Tibial nerve (tissue), 4 donors: ENCODE results near the gene SERPIND1. TPM values are rescaled to one million over a fixed set of nuclear protein-coding genes. Genes with fewer than 3 reads are reported as not detected.

Experiments
- DNase-seq, 2 donors: peaks; one replicate each; pipeline ENCODE4 v3.0.0-alpha.2; 2019; ENCODE audit warnings: low spot score in 2 of 2
- H3K27ac ChIP-seq, 4 donors: fragments of 200-600 bp; sonication (generic) in 3 of 4; one replicate each; pipeline ENCODE4 v1.5.1; 2017 to 2019; ENCODE audit warnings: mild to moderate bottlenecking in 1 of 4
- H3K27me3 ChIP-seq, 2 donors: fragments of 200-600 bp; sonication (generic) in 1 of 2; one replicate each; pipeline versions ENCODE4 v1.5.1 to v1.6.0; 2017 to 2019
- H3K36me3 ChIP-seq, 3 donors: fragments of 200-600 bp; sonication (generic); one replicate each; pipeline ENCODE4 v1.5.1; 2018 to 2019
- H3K4me1 ChIP-seq, 4 donors: fragments of 200-600 bp; sonication (generic) in 3 of 4; one replicate each; pipeline ENCODE4 v1.5.1; 2017 to 2019
- H3K4me3 ChIP-seq, 4 donors: fragments of 200-600 bp; sonication (generic) in 3 of 4; one replicate each; pipeline ENCODE4 v1.5.1; 2017 to 2019; ENCODE audit warnings: mild to moderate bottlenecking in 1 of 4, moderate library complexity in 1 of 4
- H3K9me3 ChIP-seq, 4 donors: fragments of 200-600 bp; sonication (generic) in 3 of 4; one replicate each; pipeline ENCODE4 v1.5.1; 2017 to 2019
- EP300 ChIP-seq, 2 donors: sonication (generic); formaldehyde crosslinking; IDR thresholded peaks; one replicate each; pipeline ENCODE4 v1.6.1; 2017; ENCODE audit warnings: antibody characterized with exemption in 2 of 2, mild to moderate bottlenecking in 1 of 2
- POLR2A ChIP-seq, 2 donors: fragments of 450-650 bp; IDR thresholded peaks; one replicate each; pipeline ENCODE4 v1.6.1; 2017; ENCODE audit warnings: antibody characterized with exemption in 2 of 2, mild to moderate bottlenecking in 2 of 2, moderate library complexity in 2 of 2
- WGBS, 2 donors: methylation state at CpG; one replicate each; pipeline ENCODE4 v1.1.5; 2018; 5-methylcytosine and 5-hydroxymethylcytosine counted together
- total RNA-seq, 4 donors: library from RNA; depleted of rRNA; stranded (reverse); fragments of >200 nt; gene quantifications; one replicate each; pipeline ENCODE4 v1.1.0, GENCODE V29; 2016
- TF ChIP-seq, protein P1 (sequence below), 5 experiments: fragments of 200-600 bp in 3 of 5; fragments of 450-650 bp in 2 of 5; sonication (generic) in 3 of 5; IDR thresholded peaks; one replicate each; pipeline ENCODE4 v1.5.1; 2016 to 2019; ENCODE audit warnings: antibody characterized with exemption in 5 of 5, mild to moderate bottlenecking in 3 of 5, moderate library complexity in 2 of 5

The SERPIND1 gene
- total RNA-seq, 4 donors from 2014 or later, result 0.42 to 1.2 TPM; not detected in 2

DNA sequence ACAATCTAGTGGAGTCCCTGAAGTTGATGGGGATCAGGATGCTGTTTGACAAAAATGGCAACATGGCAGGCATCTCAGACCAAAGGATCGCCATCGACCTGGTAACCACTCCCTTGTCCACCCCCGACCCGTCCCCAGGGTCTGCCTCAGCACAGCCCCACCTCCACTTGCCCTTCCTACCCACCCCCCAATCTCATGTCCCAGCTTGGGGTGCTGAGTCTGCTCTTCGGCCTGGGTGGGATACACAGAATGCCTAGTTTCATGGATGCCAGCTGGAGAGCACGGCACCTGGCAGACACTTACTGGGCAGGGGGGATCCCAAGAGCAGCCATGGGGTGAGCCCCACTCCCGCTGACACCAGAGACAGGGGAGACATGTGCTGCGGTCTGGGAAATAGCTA is 12.1 kb downstream of the SERPIND1 start:
- 90 to 98% methylated on average over 6 to 8 of the region's 8 CpGs for WGBS, 2 donors
- H3K9me3 ChIP-seq, result no peaks in the 10 kb centered on the region
- no peak for DNase-seq
- H3K36me3 ChIP-seq, result peaks cover 0 to 72% (median 0%) of the 10 kb centered on the region in 3 donors
- TF ChIP-seq EP300 (IDR thresholded peaks at IDR 0.05) (no peak), POLR2A (IDR thresholded peaks at IDR 0.05) (no peak)
- TF ChIP-seq, protein P1, sequence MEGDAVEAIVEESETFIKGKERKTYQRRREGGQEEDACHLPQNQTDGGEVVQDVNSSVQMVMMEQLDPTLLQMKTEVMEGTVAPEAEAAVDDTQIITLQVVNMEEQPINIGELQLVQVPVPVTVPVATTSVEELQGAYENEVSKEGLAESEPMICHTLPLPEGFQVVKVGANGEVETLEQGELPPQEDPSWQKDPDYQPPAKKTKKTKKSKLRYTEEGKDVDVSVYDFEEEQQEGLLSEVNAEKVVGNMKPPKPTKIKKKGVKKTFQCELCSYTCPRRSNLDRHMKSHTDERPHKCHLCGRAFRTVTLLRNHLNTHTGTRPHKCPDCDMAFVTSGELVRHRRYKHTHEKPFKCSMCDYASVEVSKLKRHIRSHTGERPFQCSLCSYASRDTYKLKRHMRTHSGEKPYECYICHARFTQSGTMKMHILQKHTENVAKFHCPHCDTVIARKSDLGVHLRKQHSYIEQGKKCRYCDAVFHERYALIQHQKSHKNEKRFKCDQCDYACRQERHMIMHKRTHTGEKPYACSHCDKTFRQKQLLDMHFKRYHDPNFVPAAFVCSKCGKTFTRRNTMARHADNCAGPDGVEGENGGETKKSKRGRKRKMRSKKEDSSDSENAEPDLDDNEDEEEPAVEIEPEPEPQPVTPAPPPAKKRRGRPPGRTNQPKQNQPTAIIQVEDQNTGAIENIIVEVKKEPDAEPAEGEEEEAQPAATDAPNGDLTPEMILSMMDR (IDR thresholded peaks at IDR 0.05), result no peak
- H3K4me1 ChIP-seq, result no peaks in the 10 kb centered on the region
- no peak overlapping the region for H3K27ac ChIP-seq
- no peaks in the 10 kb centered on the region for H3K27me3 ChIP-seq
- no peak overlapping the region for H3K4me3 ChIP-seq

DNA sequence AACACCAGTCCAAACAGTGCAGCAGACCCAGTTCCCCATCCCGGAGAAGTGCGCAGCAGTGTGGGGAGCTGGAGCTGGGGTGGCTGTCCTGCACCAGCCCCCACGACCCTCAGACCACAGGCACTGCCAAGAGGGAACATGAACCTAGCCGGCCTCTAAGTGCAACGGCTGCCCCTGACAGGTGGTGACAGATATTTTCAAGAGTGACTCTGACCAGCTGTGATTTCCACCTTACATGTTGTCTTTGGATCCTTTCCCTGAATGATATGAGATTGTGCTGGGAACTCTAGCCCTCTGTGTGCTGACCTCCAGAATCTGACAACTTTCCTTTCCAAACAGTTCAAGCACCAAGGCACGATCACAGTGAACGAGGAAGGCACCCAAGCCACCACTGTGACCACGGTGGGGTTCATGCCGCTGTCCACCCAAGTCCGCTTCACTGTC is 12.6 kb downstream of the SERPIND1 start:
- Histone ChIP-seq H3K36me3 (peaks cover 0 to 78% (median 0%) of the 10 kb centered on the region in 3 donors), H3K4me1 (no peaks in the 10 kb centered on the region), H3K27me3 (no peaks in the 10 kb centered on the region), H3K9me3 (no peaks in the 10 kb centered on the region), H3K4me3 (no peak overlapping the region), H3K27ac (no peak overlapping the region)
- no peak for DNase-seq
- 89 to 90% methylated on average over 9 to 10 of the region's 10 CpGs for WGBS, 2 donors
- TF ChIP-seq EP300 (IDR thresholded peaks at IDR 0.05), result no peak
- TF ChIP-seq POLR2A (IDR thresholded peaks at IDR 0.05), result no peak
- TF ChIP-seq, protein P1 (IDR thresholded peaks at IDR 0.05), result no peak

DNA sequence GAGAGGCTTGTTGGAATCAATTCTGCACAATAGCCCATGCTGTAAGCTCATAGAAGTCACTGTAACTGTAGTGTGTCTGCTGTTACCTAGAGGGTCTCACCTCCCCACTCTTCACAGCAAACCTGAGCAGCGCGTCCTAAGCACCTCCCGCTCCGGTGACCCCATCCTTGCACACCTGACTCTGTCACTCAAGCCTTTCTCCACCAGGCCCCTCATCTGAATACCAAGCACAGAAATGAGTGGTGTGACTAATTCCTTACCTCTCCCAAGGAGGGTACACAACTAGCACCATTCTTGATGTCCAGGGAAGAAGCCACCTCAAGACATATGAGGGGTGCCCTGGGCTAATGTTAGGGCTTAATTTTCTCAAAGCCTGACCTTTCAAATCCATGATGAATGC is 13.3 kb downstream of the SERPIND1 start:
- Histone ChIP-seq H3K4me3 (no peak overlapping the region), H3K36me3 (peaks cover 0 to 84% (median 0%) of the 10 kb centered on the region in 3 donors), H3K27me3 (no peaks in the 10 kb centered on the region), H3K4me1 (no peaks in the 10 kb centered on the region), H3K27ac (no peak overlapping the region), H3K9me3 (no peaks in the 10 kb centered on the region)
- no peak for DNase-seq
- TF ChIP-seq POLR2A (IDR thresholded peaks at IDR 0.05) (no peak), EP300 (IDR thresholded peaks at IDR 0.05) (no peak)
- TF ChIP-seq, protein P1 (IDR thresholded peaks at IDR 0.05), result no peak
- 98 to 100% methylated on average over 4 of the region's 4 CpGs for WGBS, 2 donors

DNA sequence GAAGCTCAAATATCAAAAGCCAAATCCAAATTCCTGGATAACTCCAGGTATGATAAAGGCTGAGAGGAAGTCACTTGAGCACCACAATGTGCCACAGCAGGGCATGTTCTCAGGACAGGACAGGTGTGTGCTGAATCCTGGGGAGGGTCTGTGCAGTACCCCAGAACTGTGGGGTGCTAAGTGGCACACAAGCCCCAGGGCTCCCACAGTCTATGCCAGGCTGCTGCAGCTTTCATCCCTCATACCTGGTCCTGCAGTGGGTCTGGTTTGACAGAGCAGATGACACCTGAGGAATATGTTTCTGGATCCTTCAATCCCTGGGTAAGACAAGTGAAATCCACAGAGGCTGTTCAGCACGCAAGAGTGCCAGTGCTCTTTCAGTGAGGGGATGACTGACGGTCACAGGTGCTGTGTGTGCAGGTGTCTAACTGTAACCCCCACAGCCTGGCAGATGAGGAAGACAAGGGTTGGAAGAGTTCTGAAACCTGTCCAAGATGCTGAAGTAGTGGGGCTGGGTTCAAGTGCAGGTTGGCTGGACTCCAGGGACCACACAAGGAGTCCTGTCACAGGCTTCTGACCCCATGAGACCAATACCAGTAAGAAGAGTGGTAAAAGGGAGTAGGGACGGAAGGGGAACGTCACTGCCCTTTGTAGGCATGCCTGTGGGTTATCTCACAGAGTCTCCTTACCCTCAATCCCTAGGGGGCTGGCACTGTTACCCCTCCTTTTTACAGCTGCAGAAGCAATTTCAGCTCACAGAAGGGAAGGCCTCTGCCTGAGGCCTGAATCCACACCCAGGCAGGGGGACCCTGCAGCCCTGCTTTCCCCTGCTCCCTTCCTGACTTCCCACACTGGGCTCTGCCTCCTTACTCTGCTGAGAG is 14.1 kb downstream of the SERPIND1 start:
- peaks cover 0 to 87% (median 3%) of the 10 kb centered on the region in 3 donors for H3K36me3 ChIP-seq

More for the DNA sequence above, 14.1 kb downstream of the SERPIND1 start:
- no peaks in the 10 kb centered on the region for H3K4me1 ChIP-seq
- 76 to 89% methylated on average over 4 of the region's 4 CpGs for WGBS, 2 donors
- no peak overlapping the region for H3K4me3 ChIP-seq
- no peaks in the 10 kb centered on the region for H3K9me3 ChIP-seq
- no peak for DNase-seq
- no peaks in the 10 kb centered on the region for H3K27me3 ChIP-seq
- no peak overlapping the region for H3K27ac ChIP-seq
- TF ChIP-seq, protein P1 (IDR thresholded peaks at IDR 0.05), result no peak
- TF ChIP-seq EP300 (IDR thresholded peaks at IDR 0.05) (no peak), POLR2A (IDR thresholded peaks at IDR 0.05) (no peak)
